Measurements from ENCODE around the gene PARD6A.

The PARD6A gene

GRCh38 chr16:67653789-67654402, 6.9 kb upstream of the PARD6A start:
- no peak for DNase-seq (ENCODE audit: low read depth)

GRCh38 chr16:67654403-67654911, 6.3 kb upstream of the PARD6A start:
- no peak for DNase-seq (ENCODE audit: low read depth)

GRCh38 chr16:67655363-67655762, 5.4 kb upstream of the PARD6A start:
- no peak for DNase-seq (ENCODE audit: low read depth)

- DNase-seq (ENCODE audit: low read depth), result no peak
Measured at GRCh38 chr16:67656344-67657016, 4.3 kb upstream of the PARD6A start.

GRCh38 chr16:67657017-67657608, 3.6 kb upstream of the PARD6A start:
- DNase-seq (ENCODE audit: low read depth), result no peak

GRCh38 chr16:67657751-67658518, 2.8 kb upstream of the PARD6A start:
- no peak for DNase-seq (ENCODE audit: low read depth)

- no peak for DNase-seq (ENCODE audit: low read depth)
Measured at GRCh38 chr16:67658849-67659674, 1.7 kb upstream of the PARD6A start.

- DNase-seq (ENCODE audit: low read depth), result peak; percentile 89
Measured at GRCh38 chr16:67659675-67660563, 841 bp upstream of the PARD6A start, which contains the start of gene ACD. TSS of gene ACD (minus strand) at chr16:67660260. CDS start at chr16:67660220, 40 bp downstream.

GRCh38 chr16:67661101-67661761, 471 bp downstream of the PARD6A start:
- no peak for DNase-seq (ENCODE audit: low read depth)

GRCh38 chr16:67661886-67662652, 1.3 kb downstream of the PARD6A start:
- no peak for DNase-seq (ENCODE audit: low read depth)

GRCh38 chr16:67662653-67663010, 1.9 kb downstream of the PARD6A start:
- no peak for DNase-seq (ENCODE audit: low read depth)

- no peak for DNase-seq (ENCODE audit: low read depth)
Measured at GRCh38 chr16:67663151-67663876, 2.6 kb downstream of the PARD6A start.

- no peak for DNase-seq (ENCODE audit: low read depth)
Measured at GRCh38 chr16:67663877-67664222, 3.1 kb downstream of the PARD6A start.

GRCh38 chr16:67664258-67664657, 3.5 kb downstream of the PARD6A start:
- DNase-seq (ENCODE audit: low read depth), result no peak

- DNase-seq (ENCODE audit: low read depth), result no peak
Measured at GRCh38 chr16:67664871-67665270, 4.1 kb downstream of the PARD6A start.

GRCh38 chr16:67665598-67665997, 4.8 kb downstream of the PARD6A start:
- no peak for DNase-seq (ENCODE audit: low read depth)

GRCh38 chr16:67666032-67666551, 5.3 kb downstream of the PARD6A start:
- DNase-seq (ENCODE audit: low read depth), result no peak
